Gastrocnemius medialis (tissue), 4 donors: ENCODE results near the gene ENG. TPM values are rescaled to one million over a fixed set of nuclear protein-coding genes. Genes with fewer than 3 reads are reported as not detected.

Experiments
- ATAC-seq, 2 donors: fragments of 150-250 bp; one replicate each; pipeline ENCODE4 v1.9.1; 2016
- DNase-seq, 2 donors: peaks; one replicate each; pipeline ENCODE4 v3.0.0-alpha.2; 2019
- H3K27ac ChIP-seq, 4 donors: fragments of 200-600 bp; sonication (generic); 1 replicate in 1 of 4; 2 replicates in 3 of 4; pipeline ENCODE4 v1.5.1; 2016 to 2018; ENCODE audit warnings: mild to moderate bottlenecking in 2 of 4, moderate library complexity in 1 of 4
- H3K27me3 ChIP-seq, 3 donors: fragments of 200-600 bp; sonication (generic) in 2 of 3; 1 replicate in 1 of 3; 2 replicates in 2 of 3; pipeline versions ENCODE4 v1.5.1 to v1.6.0; 2016 to 2019; ENCODE audit warnings: mild to moderate bottlenecking in 1 of 3, moderate library complexity in 1 of 3
- H3K36me3 ChIP-seq, 2 donors: fragments of 200-600 bp; sonication (generic) in 1 of 2; one replicate each; pipeline ENCODE4 v1.5.1; 2017 to 2018
- H3K4me1 ChIP-seq, 2 donors: fragments of 200-600 bp; sonication (generic) in 1 of 2; one replicate each; pipeline ENCODE4 v1.5.1; 2016 to 2017; ENCODE audit warnings: mild to moderate bottlenecking in 2 of 2
- H3K4me3 ChIP-seq, 4 donors: fragments of 200-600 bp; sonication (generic) in 3 of 4; 1 replicate in 1 of 4; 2 replicates in 3 of 4; pipeline ENCODE4 v1.5.1; 2016 to 2019; ENCODE audit warnings: mild to moderate bottlenecking in 2 of 4
- H3K9me3 ChIP-seq, 3 donors: fragments of 200-600 bp; sonication (generic) in 2 of 3; 1 replicate in 1 of 3; 2 replicates in 2 of 3; pipeline ENCODE4 v1.5.1; 2016 to 2019
- CTCF ChIP-seq, 5 experiments: fragments of 450-650 bp in 3 of 5; fragments of 200-600 bp in 2 of 5; sonication (generic) in 2 of 5; IDR thresholded peaks in 4 of 5; conservative IDR thresholded peaks in 1 of 5; 1 replicate in 4 of 5; 2 replicates in 1 of 5; pipeline ENCODE4 v1.5.1; 2016 to 2019; ENCODE audit warnings: antibody characterized with exemption in 5 of 5, mild to moderate bottlenecking in 3 of 5, moderate library complexity in 3 of 5
- POLR2A ChIP-seq, 2 donors: fragments of 450-650 bp; IDR thresholded peaks; one replicate each; pipeline ENCODE4 v1.6.1; 2017; ENCODE audit warnings: antibody characterized with exemption in 2 of 2, mild to moderate bottlenecking in 2 of 2, moderate library complexity in 2 of 2
- in situ Hi-C, 4 donors: fragments of 200-750 bp; cut with MboI; loops; one replicate each; pipeline versions ENCODE4 v1.15.0 to v1.8.0; 2017; ENCODE audit warnings: low sequenced_read_pairs in 4 of 4
- intact Hi-C: fragments of 100-400 bp; cut with DNase I; formaldehyde crosslinking; loops from one replicate; pipeline ENCODE4 v1.15.1; 2023; ENCODE audit warnings: low total_unique reads
- total RNA-seq, 4 donors: library from RNA; depleted of rRNA; stranded (reverse); fragments of >200 nt; gene quantifications; one replicate each; pipeline versions ENCODE4 v1.1.0 to v1.2.3, GENCODE V29; 2016

Gene ENG
- total RNA-seq, 4 donors from 2014 or later, result 27.4 to 49.8 (median 32.6) TPM

GRCh38 chr9:127893392-127893791 lies 38.9 kb upstream of the ENG start:
- Histone ChIP-seq H3K4me1 (peaks cover 15 to 27% of the 10 kb centered on the region in 2 donors), H3K4me3 (no peak overlapping the region), H3K9me3 (no peaks in the 10 kb centered on the region), H3K27me3 (no peaks in the 10 kb centered on the region), H3K36me3 (peaks cover 0 to 68% of the 10 kb centered on the region in 2 donors), H3K27ac (no peak overlapping the region)
- TF ChIP-seq CTCF (IDR thresholded peaks at IDR 0.05 in 4 of 5, conservative IDR thresholded peaks at IDR 0.05 in 1 of 5) (no peak), POLR2A (IDR thresholded peaks at IDR 0.05) (no peak)
- intact Hi-C loops (no loop called here), in situ Hi-C loops (no loop called here)
- no peak for ATAC-seq
- no peak for DNase-seq

- Histone ChIP-seq H3K27ac (no peak overlapping the region), H3K27me3 (no peaks in the 10 kb centered on the region), H3K9me3 (no peaks in the 10 kb centered on the region), H3K36me3 (peaks cover 0 to 71% of the 10 kb centered on the region in 2 donors), H3K4me3 (no peak overlapping the region), H3K4me1 (peaks cover 15 to 21% of the 10 kb centered on the region in 2 donors)
- no peak for ATAC-seq
- intact Hi-C loops (no loop called here), in situ Hi-C loops (no loop called here)
- DNase-seq, result no peak
- TF ChIP-seq POLR2A (IDR thresholded peaks at IDR 0.05), result no peak
- no peak for TF ChIP-seq CTCF (IDR thresholded peaks at IDR 0.05 in 4 of 5, conservative IDR thresholded peaks at IDR 0.05 in 1 of 5)
Observed at GRCh38 chr9:127892831-127893230, 38.4 kb upstream of the ENG start.

- H3K36me3 ChIP-seq, result peaks cover 0 to 85% of the 10 kb centered on the region in 2 donors
Observed at GRCh38 chr9:127890053-127890452, 35.6 kb upstream of the ENG start.

GRCh38 chr9:127887792-127888191 lies 33.3 kb upstream of the ENG start:
- H3K9me3 ChIP-seq, result no peaks in the 10 kb centered on the region
- in situ Hi-C loops (no loop called here), intact Hi-C loops (no loop called here)
- peaks cover 13% of the 10 kb centered on the region in 2 donors for H3K4me1 ChIP-seq
- H3K27me3 ChIP-seq, result no peaks in the 10 kb centered on the region
- peaks cover 0 to 62% of the 10 kb centered on the region in 2 donors for H3K36me3 ChIP-seq
- no peak for DNase-seq
- H3K27ac ChIP-seq, result no peak overlapping the region
- no peak overlapping the region for H3K4me3 ChIP-seq
- no peak for ATAC-seq
- no peak for TF ChIP-seq CTCF (IDR thresholded peaks at IDR 0.05 in 4 of 5, conservative IDR thresholded peaks at IDR 0.05 in 1 of 5)
- TF ChIP-seq POLR2A (IDR thresholded peaks at IDR 0.05), result no peak

More at GRCh38 chr9:127890053-127890452, 35.6 kb upstream of the ENG start:
- in situ Hi-C loops (no loop called here), intact Hi-C loops (no loop called here)
- Histone ChIP-seq H3K27ac (no peak overlapping the region), H3K4me3 (no peak overlapping the region), H3K9me3 (no peaks in the 10 kb centered on the region), H3K27me3 (no peaks in the 10 kb centered on the region), H3K4me1 (peaks cover 3 to 5% of the 10 kb centered on the region in 2 donors)
- no peak for TF ChIP-seq CTCF (IDR thresholded peaks at IDR 0.05 in 4 of 5, conservative IDR thresholded peaks at IDR 0.05 in 1 of 5)
- ATAC-seq (no peak), DNase-seq (no peak)

GRCh38 chr9:127886401-127886972 lies 32.0 kb upstream of the ENG start:
- peaks cover 13% of the 10 kb centered on the region in 2 donors for H3K4me1 ChIP-seq
- no peaks in the 10 kb centered on the region for H3K9me3 ChIP-seq
- no peak overlapping the region for H3K4me3 ChIP-seq
- H3K27me3 ChIP-seq, result no peaks in the 10 kb centered on the region
- TF ChIP-seq CTCF (IDR thresholded peaks at IDR 0.05 in 4 of 5, conservative IDR thresholded peaks at IDR 0.05 in 1 of 5) (no peak), POLR2A (IDR thresholded peaks at IDR 0.05) (no peak)
- ATAC-seq (no peak), DNase-seq (no peak)
- H3K36me3 ChIP-seq, result peaks cover 0 to 51% of the 10 kb centered on the region in 2 donors
- H3K27ac ChIP-seq, result peak overlapping the region in 1 of 4 donors; percentile 57
- in situ Hi-C loops, result no loop called here
- intact Hi-C loops, result no loop called here
